HepG2 (cell line): ENCODE data around the gene JAGN1. TPM values are rescaled to one million over a fixed set of nuclear protein-coding genes. Genes with fewer than 3 reads are reported as not detected.
A peak's percentile ranks its signal among the peaks of the same experiment; 100 is the strongest.

ENCODE experiments used
- CEBPG ChIP-seq: IDR thresholded peaks from 2 replicates; pipeline ENCODE4 v1.6.1; 2016
- DDIT3 ChIP-seq: sonication (generic); formaldehyde crosslinking; IDR thresholded peaks from 2 replicates; pipeline ENCODE4 v1.4.0; 2020; ENCODE audit warnings: mild to moderate bottlenecking, missing genetic modification reagents
- DMAP1 ChIP-seq: IDR thresholded peaks from 2 replicates; pipeline ENCODE4 v1.6.1; 2016
- ERF ChIP-seq: IDR thresholded peaks from 2 replicates; pipeline ENCODE4 v1.6.1; 2018; ENCODE audit warnings: missing biosample characterization, missing genetic modification reagents
- ETV5 ChIP-seq: IDR thresholded peaks from 2 replicates; pipeline ENCODE4 v1.6.1; 2018; ENCODE audit warnings: missing biosample characterization, missing genetic modification reagents, inconsistent platforms, borderline replicate concordance
- MED1 ChIP-seq: sonication (generic); formaldehyde crosslinking; IDR thresholded peaks from 2 replicates; pipeline ENCODE4 v1.4.0; 2020; ENCODE audit warnings: missing genetic modification reagents
- MTF1 ChIP-seq: sonication (generic); formaldehyde crosslinking; IDR thresholded peaks from 2 replicates; pipeline ENCODE4 v1.5.0; 2020; ENCODE audit warnings: missing genetic modification reagents
- NR1H2 ChIP-seq: sonication (generic); formaldehyde crosslinking; IDR thresholded peaks from 2 replicates; pipeline ENCODE4 v1.8.1; 2022; ENCODE audit warnings: low read depth, missing genetic modification reagents, borderline replicate concordance
- RXRA ChIP-seq: sonication (generic); formaldehyde crosslinking; IDR thresholded peaks from 2 replicates; pipeline ENCODE4 v1.5.1; 2020; ENCODE audit warnings: missing genetic modification reagents
- SRSF1 ChIP-seq: fragments of 200-400 bp; formaldehyde crosslinking; optimal IDR thresholded peaks from 2 replicates; pipeline ENCODE3; 2017; ENCODE audit warnings: mild to moderate bottlenecking, low read depth, low read length, moderate library complexity
- SRSF4 ChIP-seq: fragments of 200-400 bp; formaldehyde crosslinking; IDR thresholded peaks from one replicate; pipeline ENCODE4 v1.6.1; 2018; ENCODE audit warnings: mild to moderate bottlenecking, low read depth, low read length, moderate library complexity; ENCODE audit not compliant: poor library complexity, severe bottlenecking
- ZNF124 ChIP-seq: sonication (generic); formaldehyde crosslinking; IDR thresholded peaks from 2 replicates; pipeline ENCODE4 v1.4.0; 2020; ENCODE audit warnings: missing genetic modification reagents
- ZNF263 ChIP-seq: sonication (generic); formaldehyde crosslinking; IDR thresholded peaks from 2 replicates; pipeline ENCODE4 v1.4.0; 2020; ENCODE audit warnings: missing genetic modification reagents
- ZNF709 ChIP-seq: sonication (generic); formaldehyde crosslinking; IDR thresholded peaks from 2 replicates; pipeline ENCODE4 v1.5.0; 2020; ENCODE audit warnings: mild to moderate bottlenecking, missing genetic modification reagents
- ZNF792 ChIP-seq: IDR thresholded peaks from 2 replicates; pipeline ENCODE4 v1.6.1; 2016
- polyA plus RNA-seq, 8 experiments: library from polyadenylated mRNA; depleted of rRNA in 3 of 8; stranded (reverse) in 7 of 8; unstranded in 1 of 8; fragments of >200 nt; fragmentation: Illumina TruSeq in 4 of 8; extraction: Trizol in 4 of 8; gene quantifications; 2 replicates each; pipeline versions ENCODE4 v1.2.1 to v1.2.3, GENCODE V29; 2011 to 2016; ENCODE audit warnings: low read depth in 4 of 8, missing spikeins in 1 of 8, mixed read lengths in 1 of 8; ENCODE audit not compliant: insufficient read depth in 1 of 8
- total RNA-seq, 5 experiments: library from RNA; depleted of rRNA; stranded (reverse); fragments of >200 nt; fragmentation: Illumina TruSeq; extraction: Trizol; gene quantifications; 2 replicates each; pipeline ENCODE4 v1.2.3, GENCODE V29; 2016; ENCODE audit warnings: low read depth in 1 of 5
- TF ChIP-seq, protein P1 (sequence below): sonication (generic); formaldehyde crosslinking; IDR thresholded peaks from 2 replicates; pipeline ENCODE4 v1.9.0; 2021; ENCODE audit warnings: mild to moderate bottlenecking, missing genetic modification reagents
- TF ChIP-seq, protein P2 (sequence below): sonication (generic); formaldehyde crosslinking; IDR thresholded peaks from 2 replicates; pipeline ENCODE4 v1.4.0; 2020; ENCODE audit warnings: low read depth, mild to moderate bottlenecking, missing genetic modification reagents
- TF ChIP-seq, protein P3 (sequence below): sonication (generic); formaldehyde crosslinking; conservative IDR thresholded peaks from 2 replicates; pipeline ENCODE4 v1.8.0; 2022; ENCODE audit warnings: missing genetic modification reagents

Gene JAGN1
- total and polyA plus RNA-seq, 2 of the 13 experiments (the other 11 are each of a cell fraction or from before 2014, with no cell fraction given) = 49.9 to 50.9 TPM

DNA sequence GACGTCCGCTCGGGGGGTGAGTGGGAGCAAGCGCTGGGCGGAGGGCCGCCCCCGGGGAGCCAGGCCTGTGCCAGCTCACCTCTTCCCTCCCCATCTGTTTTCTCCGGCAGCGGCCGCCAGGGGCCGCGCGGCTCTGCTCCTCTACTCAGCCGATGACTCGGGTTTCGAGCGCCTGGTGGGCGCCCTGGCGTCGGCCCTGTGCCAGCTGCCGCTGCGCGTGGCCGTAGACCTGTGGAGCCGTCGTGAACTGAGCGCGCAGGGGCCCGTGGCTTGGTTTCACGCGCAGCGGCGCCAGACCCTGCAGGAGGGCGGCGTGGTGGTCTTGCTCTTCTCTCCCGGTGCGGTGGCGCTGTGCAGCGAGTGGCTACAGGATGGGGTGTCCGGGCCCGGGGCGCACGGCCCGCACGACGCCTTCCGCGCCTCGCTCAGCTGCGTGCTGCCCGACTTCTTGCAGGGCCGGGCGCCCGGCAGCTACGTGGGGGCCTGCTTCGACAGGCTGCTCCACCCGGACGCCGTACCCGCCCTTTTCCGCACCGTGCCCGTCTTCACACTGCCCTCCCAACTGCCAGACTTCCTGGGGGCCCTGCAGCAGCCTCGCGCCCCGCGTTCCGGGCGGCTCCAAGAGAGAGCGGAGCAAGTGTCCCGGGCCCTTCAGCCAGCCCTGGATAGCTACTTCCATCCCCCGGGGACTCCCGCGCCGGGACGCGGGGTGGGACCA lies 42.6 kb downstream of the JAGN1 start (continued):
- TF ChIP-seq, protein P1, sequence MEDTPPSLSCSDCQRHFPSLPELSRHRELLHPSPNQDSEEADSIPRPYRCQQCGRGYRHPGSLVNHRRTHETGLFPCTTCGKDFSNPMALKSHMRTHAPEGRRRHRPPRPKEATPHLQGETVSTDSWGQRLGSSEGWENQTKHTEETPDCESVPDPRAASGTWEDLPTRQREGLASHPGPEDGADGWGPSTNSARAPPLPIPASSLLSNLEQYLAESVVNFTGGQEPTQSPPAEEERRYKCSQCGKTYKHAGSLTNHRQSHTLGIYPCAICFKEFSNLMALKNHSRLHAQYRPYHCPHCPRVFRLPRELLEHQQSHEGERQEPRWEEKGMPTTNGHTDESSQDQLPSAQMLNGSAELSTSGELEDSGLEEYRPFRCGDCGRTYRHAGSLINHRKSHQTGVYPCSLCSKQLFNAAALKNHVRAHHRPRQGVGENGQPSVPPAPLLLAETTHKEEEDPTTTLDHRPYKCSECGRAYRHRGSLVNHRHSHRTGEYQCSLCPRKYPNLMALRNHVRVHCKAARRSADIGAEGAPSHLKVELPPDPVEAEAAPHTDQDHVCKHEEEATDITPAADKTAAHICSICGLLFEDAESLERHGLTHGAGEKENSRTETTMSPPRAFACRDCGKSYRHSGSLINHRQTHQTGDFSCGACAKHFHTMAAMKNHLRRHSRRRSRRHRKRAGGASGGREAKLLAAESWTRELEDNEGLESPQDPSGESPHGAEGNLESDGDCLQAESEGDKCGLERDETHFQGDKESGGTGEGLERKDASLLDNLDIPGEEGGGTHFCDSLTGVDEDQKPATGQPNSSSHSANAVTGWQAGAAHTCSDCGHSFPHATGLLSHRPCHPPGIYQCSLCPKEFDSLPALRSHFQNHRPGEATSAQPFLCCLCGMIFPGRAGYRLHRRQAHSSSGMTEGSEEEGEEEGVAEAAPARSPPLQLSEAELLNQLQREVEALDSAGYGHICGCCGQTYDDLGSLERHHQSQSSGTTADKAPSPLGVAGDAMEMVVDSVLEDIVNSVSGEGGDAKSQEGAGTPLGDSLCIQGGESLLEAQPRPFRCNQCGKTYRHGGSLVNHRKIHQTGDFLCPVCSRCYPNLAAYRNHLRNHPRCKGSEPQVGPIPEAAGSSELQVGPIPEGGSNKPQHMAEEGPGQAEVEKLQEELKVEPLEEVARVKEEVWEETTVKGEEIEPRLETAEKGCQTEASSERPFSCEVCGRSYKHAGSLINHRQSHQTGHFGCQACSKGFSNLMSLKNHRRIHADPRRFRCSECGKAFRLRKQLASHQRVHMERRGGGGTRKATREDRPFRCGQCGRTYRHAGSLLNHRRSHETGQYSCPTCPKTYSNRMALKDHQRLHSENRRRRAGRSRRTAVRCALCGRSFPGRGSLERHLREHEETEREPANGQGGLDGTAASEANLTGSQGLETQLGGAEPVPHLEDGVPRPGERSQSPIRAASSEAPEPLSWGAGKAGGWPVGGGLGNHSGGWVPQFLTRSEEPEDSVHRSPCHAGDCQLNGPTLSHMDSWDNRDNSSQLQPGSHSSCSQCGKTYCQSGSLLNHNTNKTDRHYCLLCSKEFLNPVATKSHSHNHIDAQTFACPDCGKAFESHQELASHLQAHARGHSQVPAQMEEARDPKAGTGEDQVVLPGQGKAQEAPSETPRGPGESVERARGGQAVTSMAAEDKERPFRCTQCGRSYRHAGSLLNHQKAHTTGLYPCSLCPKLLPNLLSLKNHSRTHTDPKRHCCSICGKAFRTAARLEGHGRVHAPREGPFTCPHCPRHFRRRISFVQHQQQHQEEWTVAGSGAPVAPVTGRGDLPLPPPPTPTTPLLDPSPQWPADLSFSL (CRISPR knock-in tag) = 0 out of 2 replicates have a peak, but pooled peaks have one; percentile 33
- TF ChIP-seq, protein P2, sequence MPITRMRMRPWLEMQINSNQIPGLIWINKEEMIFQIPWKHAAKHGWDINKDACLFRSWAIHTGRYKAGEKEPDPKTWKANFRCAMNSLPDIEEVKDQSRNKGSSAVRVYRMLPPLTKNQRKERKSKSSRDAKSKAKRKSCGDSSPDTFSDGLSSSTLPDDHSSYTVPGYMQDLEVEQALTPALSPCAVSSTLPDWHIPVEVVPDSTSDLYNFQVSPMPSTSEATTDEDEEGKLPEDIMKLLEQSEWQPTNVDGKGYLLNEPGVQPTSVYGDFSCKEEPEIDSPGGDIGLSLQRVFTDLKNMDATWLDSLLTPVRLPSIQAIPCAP (CRISPR knock-in tag) = peak; percentile 62; the same call in 1 of the 2 replicates
- TF ChIP-seq MED1 (CRISPR knock-in tag) (peak; percentile 55; the same call in 1 of the 2 replicates), ZNF792 (CRISPR knock-in tag) (peak; percentile 66), SRSF1 (peak; percentile 84), ERF (CRISPR knock-in tag) (peak; percentile 36; the same call in 1 of the 2 replicates), NR1H2 (CRISPR knock-in tag) (peak; percentile 77; the same call in 1 of the 2 replicates), MTF1 (CRISPR knock-in tag) (0 out of 2 replicates have a peak, but pooled peaks have one; percentile 45), DMAP1 (CRISPR knock-in tag) (peak; percentile 48), CEBPG (CRISPR knock-in tag) (no peak), DDIT3 (CRISPR knock-in tag) (no peak), SRSF4 (no peak), ZNF709 (peak; percentile 61; the same call in 1 of the 2 replicates), ZNF263 (CRISPR knock-in tag) (peak; percentile 59; the same call in 1 of the 2 replicates), ZNF124 (no peak), RXRA (CRISPR knock-in tag) (peak; percentile 54; the same call in 1 of the 2 replicates), ETV5 (CRISPR knock-in tag) (0 out of 2 replicates have a peak, but pooled peaks have one; percentile 3)
- TF ChIP-seq, protein P3, sequence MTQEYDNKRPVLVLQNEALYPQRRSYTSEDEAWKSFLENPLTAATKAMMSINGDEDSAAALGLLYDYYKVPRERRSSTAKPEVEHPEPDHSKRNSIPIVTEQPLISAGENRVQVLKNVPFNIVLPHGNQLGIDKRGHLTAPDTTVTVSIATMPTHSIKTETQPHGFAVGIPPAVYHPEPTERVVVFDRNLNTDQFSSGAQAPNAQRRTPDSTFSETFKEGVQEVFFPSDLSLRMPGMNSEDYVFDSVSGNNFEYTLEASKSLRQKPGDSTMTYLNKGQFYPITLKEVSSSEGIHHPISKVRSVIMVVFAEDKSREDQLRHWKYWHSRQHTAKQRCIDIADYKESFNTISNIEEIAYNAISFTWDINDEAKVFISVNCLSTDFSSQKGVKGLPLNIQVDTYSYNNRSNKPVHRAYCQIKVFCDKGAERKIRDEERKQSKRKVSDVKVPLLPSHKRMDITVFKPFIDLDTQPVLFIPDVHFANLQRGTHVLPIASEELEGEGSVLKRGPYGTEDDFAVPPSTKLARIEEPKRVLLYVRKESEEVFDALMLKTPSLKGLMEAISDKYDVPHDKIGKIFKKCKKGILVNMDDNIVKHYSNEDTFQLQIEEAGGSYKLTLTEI (CRISPR knock-in tag) = no peak
